ENCODE results near the gene CABCOCO1. TPM values are rescaled to one million over a fixed set of nuclear protein-coding genes. Genes with fewer than 3 reads are reported as not detected.
A peak's percentile ranks its signal among the peaks of the same experiment; 100 is the strongest.

Gene CABCOCO1
- total RNA-seq, result not detected in 2 replicates

- DNase-seq, result peak; percentile 67
Measured at GRCh38 chr10:61662794-61663259, at the start of gene CABCOCO1. Gene CABCOCO1 (plus strand): TSS chr10:61662929. CDS start chr10:61662973, 44 bp downstream.

GRCh38 chr10:61613665-61614064 lies 49.1 kb upstream of the CABCOCO1 start:
- no peak for DNase-seq

GRCh38 chr10:61616611-61617010 lies 46.1 kb upstream of the CABCOCO1 start:
- no peak for DNase-seq

- no peak for DNase-seq
Measured at GRCh38 chr10:61617180-61617579, 45.5 kb upstream of the CABCOCO1 start.

GRCh38 chr10:61617586-61617985 lies 45.1 kb upstream of the CABCOCO1 start:
- DNase-seq, result no peak

- no peak for DNase-seq
Measured at GRCh38 chr10:61618388-61618961, 44.3 kb upstream of the CABCOCO1 start.

GRCh38 chr10:61620506-61620905 lies 42.2 kb upstream of the CABCOCO1 start:
- peak; percentile 43 for DNase-seq

GRCh38 chr10:61621605-61622051 lies 41.1 kb upstream of the CABCOCO1 start:
- peak; percentile 65 for DNase-seq

- no peak for DNase-seq
Measured at GRCh38 chr10:61623161-61623560, 39.6 kb upstream of the CABCOCO1 start.

- no peak for DNase-seq
Measured at GRCh38 chr10:61626209-61626608, 36.5 kb upstream of the CABCOCO1 start.

- no peak for DNase-seq
Measured at GRCh38 chr10:61627266-61627665, 35.5 kb upstream of the CABCOCO1 start.

- no peak for DNase-seq
Measured at GRCh38 chr10:61628151-61628874, 34.4 kb upstream of the CABCOCO1 start.

- peak; percentile 82 for DNase-seq
Measured at GRCh38 chr10:61628875-61629513, 33.7 kb upstream of the CABCOCO1 start.

GRCh38 chr10:61629576-61629975 lies 33.2 kb upstream of the CABCOCO1 start:
- no peak for DNase-seq

- DNase-seq, result no peak
Measured at GRCh38 chr10:61632057-61632670, 30.6 kb upstream of the CABCOCO1 start.

GRCh38 chr10:61633665-61634064 lies 29.1 kb upstream of the CABCOCO1 start:
- peak; percentile 51 for DNase-seq

GRCh38 chr10:61634746-61635145 lies 28.0 kb upstream of the CABCOCO1 start:
- DNase-seq, result no peak

GRCh38 chr10:61635471-61635870 lies 27.3 kb upstream of the CABCOCO1 start:
- DNase-seq, result peak; percentile 40

GRCh38 chr10:61635932-61636331 lies 26.8 kb upstream of the CABCOCO1 start:
- peak; percentile 32 for DNase-seq

GRCh38 chr10:61639952-61640351 lies 22.8 kb upstream of the CABCOCO1 start:
- DNase-seq, result no peak

- DNase-seq, result no peak
Measured at GRCh38 chr10:61640856-61641255, 21.9 kb upstream of the CABCOCO1 start.

- no peak for DNase-seq
Measured at GRCh38 chr10:61642150-61642571, 20.6 kb upstream of the CABCOCO1 start.

GRCh38 chr10:61642676-61643075 lies 20.1 kb upstream of the CABCOCO1 start:
- peak; percentile 89 for DNase-seq

Measured in dermis blood vessel endothelial cell (primary cell).